ENCODE data around the gene TTC31.
"Not testable (repeated sequence)": the region's sequence is repeated elsewhere in the genome, so short reads cannot be mapped to it uniquely, and the experiment has no call there.

The TTC31 gene

GRCh38 chr2:74462786-74463105, 20.1 kb upstream of the TTC31 start:
- Mint-ChIP-seq H3K27ac (peak overlapping the region; percentile 62), H3K27me3 (peaks cover 2% of the 10 kb centered on the region), H3K4me3 (peak overlapping the region; percentile 99), H3K4me1 (peaks cover 44% of the 10 kb centered on the region), H3K36me3 (ENCODE audit: low read depth) (peaks cover 12% of the 10 kb centered on the region), H3K9me3 (no peaks in the 10 kb centered on the region)
- no peak for ATAC-seq
- no peak for DNase-seq

GRCh38 chr2:74464406-74464805, 18.5 kb upstream of the TTC31 start:
- no peaks in the 10 kb centered on the region for H3K9me3 Mint-ChIP-seq

GRCh38 chr2:74470742-74471141, 12.1 kb upstream of the TTC31 start:
- Mint-ChIP-seq H3K4me3 (peak overlapping the region; percentile 61), H3K27ac (peak overlapping the region; percentile 68), H3K4me1 (peaks cover 31% of the 10 kb centered on the region), H3K36me3 (ENCODE audit: low read depth) (peaks cover 11% of the 10 kb centered on the region)
- not testable (repeated sequence) for H3K27me3 Mint-ChIP-seq, ATAC-seq, H3K9me3 Mint-ChIP-seq, DNase-seq

More at GRCh38 chr2:74464406-74464805, 18.5 kb upstream of the TTC31 start:
- H3K36me3 Mint-ChIP-seq (ENCODE audit: low read depth) = peaks cover 9% of the 10 kb centered on the region
- no peak for ATAC-seq
- peak overlapping the region; percentile 78 for H3K27ac Mint-ChIP-seq
- peak overlapping the region; percentile 99 for H3K4me3 Mint-ChIP-seq
- H3K27me3 Mint-ChIP-seq = no peaks in the 10 kb centered on the region
- DNase-seq = no peak
- H3K4me1 Mint-ChIP-seq = peaks cover 28% of the 10 kb centered on the region

- Mint-ChIP-seq H3K36me3 (ENCODE audit: low read depth) (peaks cover 11% of the 10 kb centered on the region), H3K4me1 (peaks cover 27% of the 10 kb centered on the region), H3K9me3 (no peaks in the 10 kb centered on the region), H3K27me3 (no peaks in the 10 kb centered on the region), H3K27ac (peak overlapping the region; percentile 97), H3K4me3 (peak overlapping the region; percentile 98)
- no peak for DNase-seq
- no peak for ATAC-seq
Observed at GRCh38 chr2:74471332-74472065, 11.4 kb upstream of the TTC31 start.

- peak; percentile 95 for ATAC-seq
- H3K4me3 Mint-ChIP-seq = peak within 1 kb of the TSS; percentile 98
- peak; percentile 96 for DNase-seq
- peak within 1 kb of the TSS; percentile 97 for H3K27ac Mint-ChIP-seq
- H3K36me3 Mint-ChIP-seq (ENCODE audit: low read depth) = peaks cover 12% of the 10 kb centered on the region
- H3K4me1 Mint-ChIP-seq = peaks cover 27% of the 10 kb centered on the region
- H3K9me3 Mint-ChIP-seq = no peaks in the 10 kb centered on the region
- H3K27me3 Mint-ChIP-seq = no peaks in the 10 kb centered on the region
Observed at GRCh38 chr2:74472086-74472944, 10.6 kb upstream of the TTC31 start, which contains the start of gene MRPL53. Gene MRPL53, minus strand, starts transcription at chr2:74472680. Its CDS starts 20 bp downstream, at chr2:74472660.

DNA sequence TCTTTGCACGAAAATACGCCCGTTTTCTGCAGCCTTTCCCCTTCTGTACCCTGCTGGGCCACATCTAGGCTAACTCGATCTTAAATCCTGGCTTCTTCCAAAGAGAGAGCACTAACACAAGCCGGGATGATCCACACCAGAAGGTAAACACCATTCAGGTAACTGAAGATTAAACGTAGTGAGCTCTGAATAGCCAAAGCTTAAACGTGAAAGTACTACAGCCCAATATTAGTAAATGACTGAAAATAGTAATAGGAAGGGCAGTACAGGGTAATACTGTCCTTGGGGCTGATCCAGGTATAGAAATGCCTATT, 10.0 kb upstream of the TTC31 start:
- Mint-ChIP-seq H3K36me3 (ENCODE audit: low read depth) (peaks cover 15% of the 10 kb centered on the region), H3K4me3 (peak overlapping the region; percentile 98), H3K9me3 (no peaks in the 10 kb centered on the region), H3K27ac (peak overlapping the region; percentile 97), H3K4me1 (peaks cover 27% of the 10 kb centered on the region), H3K27me3 (no peaks in the 10 kb centered on the region)
- no peak for ATAC-seq
- no peak for DNase-seq

DNA sequence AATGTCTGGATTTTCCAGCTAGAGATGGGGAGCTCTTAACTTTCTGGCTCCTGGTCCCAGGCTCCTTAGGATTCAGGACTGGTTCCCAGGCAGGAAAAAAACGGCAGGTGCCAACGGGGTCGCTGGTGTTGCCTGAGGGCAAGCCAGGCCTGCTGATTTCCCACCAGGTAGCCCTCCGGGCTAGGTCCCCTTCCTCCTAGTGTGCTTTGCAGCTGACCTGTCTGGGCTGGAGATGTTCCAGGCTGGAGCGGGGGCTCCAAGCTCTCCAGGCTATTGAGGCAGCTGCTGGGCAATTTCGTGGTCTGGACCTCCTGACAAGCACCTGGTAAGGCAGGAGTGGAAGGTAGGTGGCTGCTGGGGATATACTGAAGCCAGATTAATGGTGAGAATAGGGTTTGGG, 8.4 kb upstream of the TTC31 start:
- peaks cover 29% of the 10 kb centered on the region for H3K4me1 Mint-ChIP-seq
- H3K4me3 Mint-ChIP-seq = no peak overlapping the region
- H3K27ac Mint-ChIP-seq = no peak overlapping the region
- ATAC-seq (no peak), DNase-seq (no peak)
- no peaks in the 10 kb centered on the region for H3K27me3 Mint-ChIP-seq
- peaks cover 18% of the 10 kb centered on the region for H3K36me3 Mint-ChIP-seq (ENCODE audit: low read depth)
- H3K9me3 Mint-ChIP-seq = no peaks in the 10 kb centered on the region

DNA sequence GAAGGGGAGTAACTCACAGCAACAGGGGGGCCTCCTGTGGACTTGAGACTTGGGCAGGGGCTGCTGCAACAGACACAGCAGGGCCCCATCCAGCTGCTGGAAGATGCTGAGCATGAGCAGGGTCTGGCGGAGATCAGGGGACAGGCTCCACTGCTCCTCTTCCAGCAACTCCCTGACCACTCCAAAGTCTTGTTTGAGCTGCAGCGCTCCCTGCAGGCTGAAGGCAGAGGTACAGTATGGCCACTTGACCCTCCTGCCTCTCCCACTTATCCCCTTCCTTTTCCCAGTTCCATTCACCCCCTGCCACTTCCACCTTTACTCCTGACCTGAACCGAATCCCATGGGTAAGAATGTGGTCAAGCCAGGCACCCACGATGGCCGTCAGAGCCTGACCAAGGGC, 8.0 kb upstream of the TTC31 start:
- H3K36me3 Mint-ChIP-seq (ENCODE audit: low read depth) = peaks cover 21% of the 10 kb centered on the region
- ATAC-seq = no peak

GRCh38 chr2:74481431-74481830, 1.4 kb upstream of the TTC31 start:
- DNase-seq (no peak), ATAC-seq (no peak)
- Mint-ChIP-seq H3K4me1 (peaks cover 31% of the 10 kb centered on the region), H3K36me3 (ENCODE audit: low read depth) (peaks cover 26% of the 10 kb centered on the region), H3K9me3 (no peaks in the 10 kb centered on the region), H3K27ac (no peak overlapping the region), H3K4me3 (peak overlapping the region; percentile 95), H3K27me3 (no peaks in the 10 kb centered on the region)

More for the DNA sequence above, 8.0 kb upstream of the TTC31 start:
- Mint-ChIP-seq H3K4me3 (no peak overlapping the region), H3K4me1 (peaks cover 33% of the 10 kb centered on the region), H3K27ac (no peak overlapping the region), H3K27me3 (no peaks in the 10 kb centered on the region), H3K9me3 (no peaks in the 10 kb centered on the region)
- DNase-seq = no peak

- Mint-ChIP-seq H3K36me3 (ENCODE audit: low read depth) (peaks cover 26% of the 10 kb centered on the region), H3K4me1 (peaks cover 31% of the 10 kb centered on the region), H3K27ac (peak overlapping the region; percentile 96), H3K27me3 (no peaks in the 10 kb centered on the region), H3K9me3 (no peaks in the 10 kb centered on the region), H3K4me3 (peak overlapping the region; percentile 95)
- DNase-seq = peak; percentile 64
- peak; percentile 42 for ATAC-seq
Observed at GRCh38 chr2:74481961-74482800, 700 bp upstream of the TTC31 start.

- Mint-ChIP-seq H3K4me1 (peaks cover 31% of the 10 kb centered on the region), H3K36me3 (ENCODE audit: low read depth) (peaks cover 24% of the 10 kb centered on the region), H3K4me3 (peak overlapping the region; percentile 95), H3K27ac (peak overlapping the region; percentile 96)
- not testable (repeated sequence) for H3K9me3 Mint-ChIP-seq, H3K27me3 Mint-ChIP-seq, ATAC-seq, DNase-seq
Observed at GRCh38 chr2:74483675-74484164, 839 bp downstream of the TTC31 start.

DNA sequence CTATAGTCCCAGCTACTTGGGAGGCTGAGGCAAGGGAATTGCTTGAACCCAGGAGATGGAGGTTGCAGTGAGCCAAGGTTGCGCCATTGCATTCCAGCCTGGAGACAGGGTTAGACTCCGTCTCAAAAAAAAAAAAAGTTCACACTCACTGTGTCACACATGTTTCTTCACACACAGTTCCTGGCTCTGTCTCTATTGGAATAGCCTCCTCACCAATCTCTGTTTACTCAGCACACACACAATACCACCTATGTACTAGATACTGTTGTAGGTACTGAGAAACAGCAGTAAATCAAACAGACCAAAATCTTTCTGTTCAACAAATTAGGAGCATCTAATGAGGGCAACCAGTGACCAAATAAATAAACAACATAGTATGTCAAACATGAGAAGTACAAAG, 3.3 kb downstream of the TTC31 start:
- H3K4me3 Mint-ChIP-seq = no peak overlapping the region
- ATAC-seq = no peak
- peaks cover 16% of the 10 kb centered on the region for H3K36me3 Mint-ChIP-seq (ENCODE audit: low read depth)

GRCh38 chr2:74488643-74489481, 6.0 kb downstream of the TTC31 start:
- Mint-ChIP-seq H3K27me3 (no peaks in the 10 kb centered on the region), H3K9me3 (no peaks in the 10 kb centered on the region), H3K27ac (no peak overlapping the region), H3K4me1 (peaks cover 4% of the 10 kb centered on the region), H3K36me3 (ENCODE audit: low read depth) (peaks cover 16% of the 10 kb centered on the region), H3K4me3 (no peak overlapping the region)
- ATAC-seq (no peak), DNase-seq (no peak)

More for the DNA sequence above, 3.3 kb downstream of the TTC31 start:
- DNase-seq = no peak
- Mint-ChIP-seq H3K4me1 (peaks cover 12% of the 10 kb centered on the region), H3K27me3 (no peaks in the 10 kb centered on the region), H3K9me3 (no peaks in the 10 kb centered on the region), H3K27ac (no peak overlapping the region)
